Measurements from ENCODE around the gene HEMGN. TPM values are rescaled to one million over a fixed set of nuclear protein-coding genes. Genes with fewer than 3 reads are reported as not detected.

The HEMGN gene
- total RNA-seq, 3 donors from 2014 or later, result not detected

- intact Hi-C loops (cut with DNase I; ENCODE audit: low total_unique reads), result no loop called here
- H3K27me3 ChIP-seq, result peaks cover 0 to 12% of the 10 kb centered on the region in 2 donors
These were observed 8.9 kb downstream of the HEMGN start for GRCh38 chr9:97928986-97929604.

GRCh38 chr9:97925497-97926334, 12.3 kb downstream of the HEMGN start:
- TF ChIP-seq POLR2AphosphoS5 (IDR thresholded peaks at IDR 0.05) (no peak), POLR2A (IDR thresholded peaks at IDR 0.05) (no peak)
- TF ChIP-seq, protein P1, sequence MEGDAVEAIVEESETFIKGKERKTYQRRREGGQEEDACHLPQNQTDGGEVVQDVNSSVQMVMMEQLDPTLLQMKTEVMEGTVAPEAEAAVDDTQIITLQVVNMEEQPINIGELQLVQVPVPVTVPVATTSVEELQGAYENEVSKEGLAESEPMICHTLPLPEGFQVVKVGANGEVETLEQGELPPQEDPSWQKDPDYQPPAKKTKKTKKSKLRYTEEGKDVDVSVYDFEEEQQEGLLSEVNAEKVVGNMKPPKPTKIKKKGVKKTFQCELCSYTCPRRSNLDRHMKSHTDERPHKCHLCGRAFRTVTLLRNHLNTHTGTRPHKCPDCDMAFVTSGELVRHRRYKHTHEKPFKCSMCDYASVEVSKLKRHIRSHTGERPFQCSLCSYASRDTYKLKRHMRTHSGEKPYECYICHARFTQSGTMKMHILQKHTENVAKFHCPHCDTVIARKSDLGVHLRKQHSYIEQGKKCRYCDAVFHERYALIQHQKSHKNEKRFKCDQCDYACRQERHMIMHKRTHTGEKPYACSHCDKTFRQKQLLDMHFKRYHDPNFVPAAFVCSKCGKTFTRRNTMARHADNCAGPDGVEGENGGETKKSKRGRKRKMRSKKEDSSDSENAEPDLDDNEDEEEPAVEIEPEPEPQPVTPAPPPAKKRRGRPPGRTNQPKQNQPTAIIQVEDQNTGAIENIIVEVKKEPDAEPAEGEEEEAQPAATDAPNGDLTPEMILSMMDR (IDR thresholded peaks at IDR 0.05), result no peak
- no peak for DNase-seq (ENCODE audit: low spot score in 2 of 2)
- peaks cover 0 to 4% of the 10 kb centered on the region in 2 donors for H3K4me1 ChIP-seq
- H3K27ac ChIP-seq, result no peak overlapping the region
- H3K9me3 ChIP-seq, result no peaks in the 10 kb centered on the region
- intact Hi-C loops (cut with DNase I; ENCODE audit: low total_unique reads), result no loop called here
- no peaks in the 10 kb centered on the region for H3K36me3 ChIP-seq
- no peaks in the 10 kb centered on the region for H3K27me3 ChIP-seq
- H3K4me3 ChIP-seq, result no peak overlapping the region

More at GRCh38 chr9:97928986-97929604, 8.9 kb downstream of the HEMGN start:
- H3K27ac ChIP-seq, result no peak overlapping the region
- no peaks in the 10 kb centered on the region for H3K9me3 ChIP-seq
- TF ChIP-seq, protein P1 (IDR thresholded peaks at IDR 0.05), result no peak
- no peak for TF ChIP-seq POLR2A (IDR thresholded peaks at IDR 0.05)
- TF ChIP-seq POLR2AphosphoS5 (IDR thresholded peaks at IDR 0.05), result no peak
- no peaks in the 10 kb centered on the region for H3K36me3 ChIP-seq
- H3K4me1 ChIP-seq, result no peaks in the 10 kb centered on the region
- no peak overlapping the region for H3K4me3 ChIP-seq
- DNase-seq (ENCODE audit: low spot score in 2 of 2), result no peak

- H3K4me1 ChIP-seq, result peaks cover 0 to 8% of the 10 kb centered on the region in 2 donors
- no peaks in the 10 kb centered on the region for H3K36me3 ChIP-seq
- TF ChIP-seq POLR2AphosphoS5 (IDR thresholded peaks at IDR 0.05) (no peak), POLR2A (IDR thresholded peaks at IDR 0.05) (no peak)
- TF ChIP-seq, protein P1 (IDR thresholded peaks at IDR 0.05), result no peak
- no peak for DNase-seq (ENCODE audit: low spot score in 2 of 2)
- intact Hi-C loops (cut with DNase I; ENCODE audit: low total_unique reads), result loop anchor here (5.0 kb wide), 1 partner anchor 333 kb away; the partner anchor contains the start of gene TBC1D2
- no peaks in the 10 kb centered on the region for H3K9me3 ChIP-seq
- no peak overlapping the region for H3K4me3 ChIP-seq
- no peak overlapping the region for H3K27ac ChIP-seq
- H3K27me3 ChIP-seq, result no peaks in the 10 kb centered on the region
These were observed 13.6 kb downstream of the HEMGN start for GRCh38 chr9:97924386-97924785.

DNA sequence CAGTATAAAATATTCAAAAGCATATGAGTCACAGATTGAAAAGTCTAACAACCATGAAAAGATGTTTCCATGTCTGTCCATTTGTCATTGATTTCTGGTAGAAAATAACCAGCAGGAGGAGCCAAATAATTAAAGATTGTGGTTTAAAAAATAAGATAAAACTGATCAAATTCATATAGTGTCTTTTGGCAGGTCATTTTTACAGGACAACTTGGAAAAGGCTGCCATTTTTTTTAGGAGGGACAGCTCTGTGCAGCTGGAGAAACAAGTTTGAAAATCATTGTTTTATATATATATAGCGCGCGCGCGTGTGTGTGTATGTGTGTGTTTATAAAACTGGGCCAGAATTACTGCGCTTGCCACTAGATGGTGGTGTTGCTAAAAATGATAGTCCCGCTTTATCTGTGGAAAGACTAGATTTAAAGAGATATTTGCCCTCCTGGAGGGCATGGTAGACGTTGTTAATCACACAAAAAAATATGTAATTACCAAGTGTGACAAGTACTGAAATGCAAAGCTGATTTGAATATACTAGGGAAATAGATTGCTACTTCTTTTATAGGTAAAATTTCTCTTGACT, 14.4 kb downstream of the HEMGN start:
- intact Hi-C loops (cut with DNase I; ENCODE audit: low total_unique reads), result loop anchor here (2.0 to 5.0 kb wide), 2 partner anchors 269 to 334 kb away; partner anchors contain the start of genes CORO2A and TBC1D2
- peak overlapping the region in 2 of 3 donors; percentile 36 to 69 for H3K4me3 ChIP-seq
- H3K27me3 ChIP-seq, result no peaks in the 10 kb centered on the region
- no peaks in the 10 kb centered on the region for H3K36me3 ChIP-seq
- peaks cover 0 to 8% of the 10 kb centered on the region in 2 donors for H3K4me1 ChIP-seq
- no peaks in the 10 kb centered on the region for H3K9me3 ChIP-seq
- peak; percentile 68 to 74 for DNase-seq (ENCODE audit: low spot score in 2 of 2)
- H3K27ac ChIP-seq, result peak overlapping the region in 1 of 2 donors; percentile 100
- TF ChIP-seq, protein P1 (IDR thresholded peaks at IDR 0.05), result peak; percentile 57 to 85 (median 81)
- TF ChIP-seq POLR2A (IDR thresholded peaks at IDR 0.05) (no peak), POLR2AphosphoS5 (IDR thresholded peaks at IDR 0.05) (no peak)

Measured in breast epithelium (tissue), 4 donors.